Choroid plexus epithelial cell (primary cell): ENCODE data around the gene NHLRC2.
"Not testable (repeated sequence)": the region's sequence is repeated elsewhere in the genome, so short reads cannot be mapped to it uniquely, and the experiment has no call there.

Experiments
- DNase-seq: peaks from one replicate; pipeline ENCODE4 v3.0.0-alpha.2; 2010; ENCODE audit warnings: low read depth
- H3K4me3 ChIP-seq: 2 replicates; pipeline ENCODE4 v1.5.1; 2011; ENCODE audit warnings: low read depth, mild to moderate bottlenecking, control low read depth, low read length, moderate library complexity
- TF ChIP-seq, protein P1 (sequence below): conservative IDR thresholded peaks from 2 replicates; pipeline ENCODE4 v1.5.1; 2011; ENCODE audit warnings: low read depth, mild to moderate bottlenecking, control low read depth, inconsistent platforms, low read length, moderate library complexity

NHLRC2 gene

GRCh38 chr10:113854013-113854760, at the start of gene NHLRC2, which contains the start of gene DCLRE1A:
NHLRC2 (plus strand) TSS chr10:113854661; CDS start chr10:113854873, 212 bp downstream.
DCLRE1A (minus strand) TSS chr10:113854082; CDS start chr10:113853182, 900 bp downstream.
- peak within 1 kb of the TSS; percentile 87 for H3K4me3 ChIP-seq
- TF ChIP-seq, protein P1, sequence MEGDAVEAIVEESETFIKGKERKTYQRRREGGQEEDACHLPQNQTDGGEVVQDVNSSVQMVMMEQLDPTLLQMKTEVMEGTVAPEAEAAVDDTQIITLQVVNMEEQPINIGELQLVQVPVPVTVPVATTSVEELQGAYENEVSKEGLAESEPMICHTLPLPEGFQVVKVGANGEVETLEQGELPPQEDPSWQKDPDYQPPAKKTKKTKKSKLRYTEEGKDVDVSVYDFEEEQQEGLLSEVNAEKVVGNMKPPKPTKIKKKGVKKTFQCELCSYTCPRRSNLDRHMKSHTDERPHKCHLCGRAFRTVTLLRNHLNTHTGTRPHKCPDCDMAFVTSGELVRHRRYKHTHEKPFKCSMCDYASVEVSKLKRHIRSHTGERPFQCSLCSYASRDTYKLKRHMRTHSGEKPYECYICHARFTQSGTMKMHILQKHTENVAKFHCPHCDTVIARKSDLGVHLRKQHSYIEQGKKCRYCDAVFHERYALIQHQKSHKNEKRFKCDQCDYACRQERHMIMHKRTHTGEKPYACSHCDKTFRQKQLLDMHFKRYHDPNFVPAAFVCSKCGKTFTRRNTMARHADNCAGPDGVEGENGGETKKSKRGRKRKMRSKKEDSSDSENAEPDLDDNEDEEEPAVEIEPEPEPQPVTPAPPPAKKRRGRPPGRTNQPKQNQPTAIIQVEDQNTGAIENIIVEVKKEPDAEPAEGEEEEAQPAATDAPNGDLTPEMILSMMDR: no peak
- DNase-seq: peak; percentile 82

DNA sequence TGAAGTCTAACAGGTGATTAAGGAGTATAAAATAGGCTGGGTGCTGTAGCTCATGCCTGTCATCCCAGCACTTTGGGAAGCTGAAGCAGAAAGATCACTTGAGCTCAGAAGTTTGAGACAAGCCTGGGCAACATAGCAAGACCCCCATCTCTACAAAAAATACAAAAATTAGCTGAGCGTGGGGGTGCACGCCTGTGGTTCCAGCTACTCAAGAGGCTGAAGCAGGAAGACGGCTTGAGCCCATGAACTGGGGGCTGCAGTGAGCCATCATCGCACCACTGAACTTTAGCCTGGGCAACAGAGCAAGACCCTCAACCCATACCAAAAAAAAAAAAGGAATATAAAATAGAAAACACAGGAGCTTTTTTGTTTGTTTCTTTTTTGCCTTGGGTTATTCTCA, 48.0 kb upstream of the NHLRC2 start:
- TF ChIP-seq, protein P1: no peak
- H3K4me3 ChIP-seq: no peak overlapping the region
- no peak for DNase-seq

DNA sequence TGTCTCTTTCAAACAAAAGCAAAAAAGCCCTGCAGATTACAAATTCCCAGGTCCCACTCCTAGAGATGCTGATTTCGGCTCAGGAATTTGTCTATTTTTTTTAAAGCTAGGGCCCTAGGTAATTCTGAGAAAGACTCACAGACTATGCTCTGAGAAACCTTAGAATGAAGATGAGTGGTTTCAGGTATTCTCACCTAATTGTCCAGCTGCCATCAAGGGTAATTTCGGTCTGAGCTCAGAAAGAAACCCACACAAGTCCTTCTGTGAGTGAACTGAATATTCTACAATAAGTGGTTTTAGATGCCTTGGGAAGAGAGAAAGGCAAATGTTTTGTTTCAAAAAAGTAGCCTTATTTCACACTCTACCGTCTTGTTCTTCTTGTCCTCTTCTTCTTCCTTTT, 46.3 kb upstream of the NHLRC2 start:
- DNase-seq: no peak
- TF ChIP-seq, protein P1: no peak
- H3K4me3 ChIP-seq: no peak overlapping the region

DNA sequence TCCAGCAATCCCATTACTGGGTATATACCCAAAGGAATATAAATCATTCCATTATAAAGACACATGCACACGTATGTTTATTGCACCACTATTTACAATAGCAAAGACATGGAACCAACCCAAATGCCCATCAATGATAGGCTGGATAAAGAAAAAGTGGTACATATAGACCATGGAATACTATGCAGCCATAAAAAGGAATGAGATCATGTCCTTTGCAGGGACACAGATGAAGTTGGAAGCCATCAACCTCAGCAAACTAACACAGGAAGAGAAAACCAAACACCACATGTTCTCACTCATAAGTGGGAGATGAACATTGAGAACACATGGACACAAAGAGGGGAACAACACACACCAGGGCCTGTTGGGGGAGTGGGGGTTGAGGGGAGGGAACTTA, 39.8 kb upstream of the NHLRC2 start:
- not testable (repeated sequence) for DNase-seq, H3K4me3 ChIP-seq

DNA sequence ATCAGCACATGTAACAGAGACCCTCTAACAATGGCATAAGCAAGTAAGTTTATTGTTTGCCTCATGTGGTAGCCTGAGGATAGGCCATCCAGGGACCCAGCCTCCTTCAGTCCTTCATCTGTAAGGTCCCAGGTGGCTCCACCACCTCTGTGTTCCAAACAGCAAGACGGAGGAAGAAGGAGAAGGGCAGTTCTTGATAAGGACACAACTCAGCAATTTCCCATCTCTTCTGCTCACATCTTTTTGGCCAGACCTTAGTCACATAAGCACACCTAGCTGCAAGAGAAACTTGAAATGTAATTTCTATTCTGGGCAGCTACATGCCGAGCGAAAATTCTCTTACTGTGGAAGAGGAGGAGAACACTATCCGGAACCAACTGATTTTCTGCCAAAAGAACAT, 34.5 kb upstream of the NHLRC2 start:
- TF ChIP-seq, protein P1: no peak
- H3K4me3 ChIP-seq: no peak overlapping the region
- DNase-seq: no peak

GRCh38 chr10:113820507-113820906, 34.0 kb upstream of the NHLRC2 start:
- TF ChIP-seq, protein P1: peak; percentile 21
- no peak overlapping the region for H3K4me3 ChIP-seq
- DNase-seq: no peak

DNA sequence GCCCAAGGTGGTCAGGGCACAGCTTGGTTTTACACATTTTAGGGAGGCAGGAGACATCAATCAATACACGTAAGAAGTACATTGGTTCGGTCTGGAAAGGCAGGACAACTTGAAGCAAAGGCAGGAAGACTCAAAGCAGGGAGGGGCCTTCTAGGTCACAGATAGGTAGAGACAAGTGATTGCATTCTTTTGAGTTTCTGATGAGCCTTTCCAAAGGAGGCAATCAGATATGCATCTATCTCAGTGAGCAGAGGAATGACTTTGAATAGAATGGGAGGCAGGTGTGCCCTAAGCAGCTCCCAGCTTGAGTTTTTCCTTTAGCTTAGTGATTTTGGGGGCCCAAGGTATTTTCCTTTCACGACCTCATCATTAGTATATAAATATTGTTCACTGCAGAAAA, 33.2 kb upstream of the NHLRC2 start:
- H3K4me3 ChIP-seq, DNase-seq: not testable (repeated sequence)

DNA sequence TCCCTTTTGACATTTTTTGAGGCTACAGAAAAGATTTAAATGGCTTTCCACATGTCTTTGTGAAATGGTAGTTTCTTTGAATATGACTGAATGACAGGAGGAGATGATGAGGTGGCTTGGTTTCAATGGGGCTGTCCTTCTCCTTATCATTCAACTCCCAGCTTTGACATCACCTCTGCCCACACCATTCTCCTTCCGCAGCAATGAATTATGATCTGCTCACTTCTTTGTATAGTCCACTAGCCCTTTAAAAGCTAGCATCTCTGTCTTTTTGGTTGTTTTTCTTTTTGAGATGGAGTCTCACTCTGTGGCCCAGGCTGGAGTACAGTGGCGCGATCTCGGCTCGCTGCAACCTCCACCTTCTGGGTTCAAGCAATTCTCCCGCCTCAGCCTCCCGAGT, 32.3 kb upstream of the NHLRC2 start:
- TF ChIP-seq, protein P1: no peak
- no peak overlapping the region for H3K4me3 ChIP-seq
- DNase-seq: no peak
